DOHH2 (cell line): Measurements from ENCODE around the gene SAMD14.

Experiments used
- H3F3A ChIP-seq: fragments of 200-600 bp; sonication (generic), shearing (Covaris generic); 2 replicates; pipeline ENCODE4 v1.6.0; 2016; ENCODE audit warnings: antibody characterized with exemption, mild to moderate bottlenecking; ENCODE audit not compliant: control insufficient read depth, insufficient read depth
- H3K27ac ChIP-seq: fragments of 200-600 bp; sonication (generic); 2 replicates; pipeline ENCODE4 v1.5.1; 2014; ENCODE audit warnings: low read depth, mild to moderate bottlenecking, low read length, moderate library complexity
- H3K27me3 ChIP-seq: fragments of 200-600 bp; sonication (generic); 2 replicates; pipeline ENCODE4 v1.6.1; 2014; ENCODE audit warnings: mild to moderate bottlenecking, low read length, mixed read lengths; ENCODE audit not compliant: control insufficient read depth
- H3K36me3 ChIP-seq: fragments of 200-600 bp; sonication (generic); 2 replicates; pipeline ENCODE4 v1.6.1; 2014; ENCODE audit warnings: mild to moderate bottlenecking, low read length, moderate library complexity, mixed read lengths; ENCODE audit not compliant: control insufficient read depth
- H3K4me1 ChIP-seq: fragments of 200-600 bp; sonication (generic); 2 replicates; pipeline ENCODE4 v1.6.1; 2014; ENCODE audit warnings: mild to moderate bottlenecking, low read length, mixed read lengths; ENCODE audit not compliant: control insufficient read depth
- H3K4me2 ChIP-seq: fragments of 200-600 bp; sonication (generic); 2 replicates; pipeline ENCODE4 v1.6.0; 2014; ENCODE audit warnings: mild to moderate bottlenecking, low read length, moderate library complexity
- H3K4me3 ChIP-seq: fragments of 200-600 bp; sonication (generic); 2 replicates; pipeline ENCODE4 v1.5.1; 2014; ENCODE audit warnings: mild to moderate bottlenecking, low read length, mixed read lengths
- H3K79me2 ChIP-seq: fragments of 200-600 bp; sonication (generic); 2 replicates; pipeline ENCODE4 v1.6.1; 2014; ENCODE audit warnings: mild to moderate bottlenecking, low read length, mixed read lengths; ENCODE audit not compliant: control insufficient read depth
- H3K9me2 ChIP-seq: fragments of 200-600 bp; sonication (generic); replicated peaks from 2 replicates; pipeline ENCODE4 v1.6.1; 2014; ENCODE audit warnings: mild to moderate bottlenecking, low read length, mixed read lengths; ENCODE audit not compliant: control insufficient read depth
- H3K9me3 ChIP-seq: fragments of 200-600 bp; sonication (generic); 2 replicates; pipeline ENCODE4 v1.6.1; 2014; ENCODE audit warnings: antibody characterized with exemption, low read length, mixed read lengths; ENCODE audit not compliant: control insufficient read depth, insufficient read depth
- H4K20me1 ChIP-seq: fragments of 200-600 bp; sonication (generic); 2 replicates; pipeline ENCODE4 v1.6.0; 2014; ENCODE audit warnings: low read depth, mild to moderate bottlenecking, antibody characterized with exemption, low read length, moderate library complexity; ENCODE audit not compliant: control insufficient read depth, insufficient read depth
- EZH2phosphoT487 ChIP-seq: fragments of 200-600 bp; sonication (generic); IDR thresholded peaks from 2 replicates; pipeline ENCODE4 v1.6.1; 2017; ENCODE audit warnings: borderline replicate concordance, mild to moderate bottlenecking, antibody characterized with exemption, low read length, moderate library complexity, mixed read lengths
- TF ChIP-seq, protein P1 (sequence below): fragments of 200-600 bp; sonication (generic); IDR thresholded peaks from one replicate; pipeline ENCODE4 v1.5.1; 2014; ENCODE audit warnings: antibody characterized with exemption, mild to moderate bottlenecking, low read depth, low read length; ENCODE audit not compliant: poor library complexity, severe bottlenecking

SAMD14 gene

DNA sequence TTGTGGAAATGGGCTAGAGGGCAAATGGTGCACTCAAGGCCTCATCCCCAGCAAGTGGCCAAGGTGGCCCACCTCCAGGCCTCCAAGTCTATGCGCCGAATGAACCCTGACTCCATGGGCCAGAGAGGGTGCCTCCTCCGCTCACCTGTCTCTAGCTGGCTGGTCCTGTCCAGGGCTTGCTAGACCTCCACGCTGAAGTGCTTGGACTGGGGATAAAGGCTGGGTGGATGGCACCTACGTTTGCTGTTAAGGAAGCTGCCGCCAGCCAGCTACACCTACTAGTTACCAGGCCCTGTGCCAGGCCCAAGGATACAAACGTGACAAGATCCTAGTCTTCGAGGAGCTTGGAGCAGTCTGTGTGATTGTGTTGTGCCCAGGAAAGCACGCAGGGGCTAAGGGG is 35.1 kb upstream of the SAMD14 start:
- no peak overlapping the region for H3K27ac ChIP-seq

DNA sequence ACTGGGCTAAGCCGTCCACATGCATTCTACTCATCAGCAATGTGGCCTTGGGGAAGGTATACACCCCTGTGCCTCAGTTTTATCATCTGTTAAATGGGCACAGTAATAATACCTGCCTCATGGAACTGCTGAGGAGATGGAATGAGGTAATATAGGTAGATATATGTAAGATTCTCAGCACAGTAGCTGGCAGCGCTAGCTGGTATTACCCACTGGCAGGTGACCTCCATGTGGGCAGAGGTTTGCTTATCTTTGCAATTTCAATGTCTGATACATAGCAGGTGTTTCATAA is 34.7 kb upstream of the SAMD14 start:
- no peak overlapping the region for H3K27ac ChIP-seq
- no peak overlapping the region for H3K4me3 ChIP-seq

More for the DNA sequence above, 35.1 kb upstream of the SAMD14 start:
- Histone ChIP-seq H3K4me1 (peaks cover 29% of the 10 kb centered on the region), H3K36me3 (no peaks in the 10 kb centered on the region), H3F3A (peaks cover 3% of the 10 kb centered on the region; the same call in 1 of the 2 replicates), H3K9me3 (no peaks in the 10 kb centered on the region), H3K4me2 (no peak overlapping the region), H3K4me3 (no peak overlapping the region), H4K20me1 (no peaks in the 10 kb centered on the region), H3K9me2 (no peaks in the 10 kb centered on the region), H3K79me2 (no peaks in the 10 kb centered on the region), H3K27me3 (peaks cover 28% of the 10 kb centered on the region)
- TF ChIP-seq, protein P1, sequence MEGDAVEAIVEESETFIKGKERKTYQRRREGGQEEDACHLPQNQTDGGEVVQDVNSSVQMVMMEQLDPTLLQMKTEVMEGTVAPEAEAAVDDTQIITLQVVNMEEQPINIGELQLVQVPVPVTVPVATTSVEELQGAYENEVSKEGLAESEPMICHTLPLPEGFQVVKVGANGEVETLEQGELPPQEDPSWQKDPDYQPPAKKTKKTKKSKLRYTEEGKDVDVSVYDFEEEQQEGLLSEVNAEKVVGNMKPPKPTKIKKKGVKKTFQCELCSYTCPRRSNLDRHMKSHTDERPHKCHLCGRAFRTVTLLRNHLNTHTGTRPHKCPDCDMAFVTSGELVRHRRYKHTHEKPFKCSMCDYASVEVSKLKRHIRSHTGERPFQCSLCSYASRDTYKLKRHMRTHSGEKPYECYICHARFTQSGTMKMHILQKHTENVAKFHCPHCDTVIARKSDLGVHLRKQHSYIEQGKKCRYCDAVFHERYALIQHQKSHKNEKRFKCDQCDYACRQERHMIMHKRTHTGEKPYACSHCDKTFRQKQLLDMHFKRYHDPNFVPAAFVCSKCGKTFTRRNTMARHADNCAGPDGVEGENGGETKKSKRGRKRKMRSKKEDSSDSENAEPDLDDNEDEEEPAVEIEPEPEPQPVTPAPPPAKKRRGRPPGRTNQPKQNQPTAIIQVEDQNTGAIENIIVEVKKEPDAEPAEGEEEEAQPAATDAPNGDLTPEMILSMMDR, result no peak
- TF ChIP-seq EZH2phosphoT487, result no peak

DNA sequence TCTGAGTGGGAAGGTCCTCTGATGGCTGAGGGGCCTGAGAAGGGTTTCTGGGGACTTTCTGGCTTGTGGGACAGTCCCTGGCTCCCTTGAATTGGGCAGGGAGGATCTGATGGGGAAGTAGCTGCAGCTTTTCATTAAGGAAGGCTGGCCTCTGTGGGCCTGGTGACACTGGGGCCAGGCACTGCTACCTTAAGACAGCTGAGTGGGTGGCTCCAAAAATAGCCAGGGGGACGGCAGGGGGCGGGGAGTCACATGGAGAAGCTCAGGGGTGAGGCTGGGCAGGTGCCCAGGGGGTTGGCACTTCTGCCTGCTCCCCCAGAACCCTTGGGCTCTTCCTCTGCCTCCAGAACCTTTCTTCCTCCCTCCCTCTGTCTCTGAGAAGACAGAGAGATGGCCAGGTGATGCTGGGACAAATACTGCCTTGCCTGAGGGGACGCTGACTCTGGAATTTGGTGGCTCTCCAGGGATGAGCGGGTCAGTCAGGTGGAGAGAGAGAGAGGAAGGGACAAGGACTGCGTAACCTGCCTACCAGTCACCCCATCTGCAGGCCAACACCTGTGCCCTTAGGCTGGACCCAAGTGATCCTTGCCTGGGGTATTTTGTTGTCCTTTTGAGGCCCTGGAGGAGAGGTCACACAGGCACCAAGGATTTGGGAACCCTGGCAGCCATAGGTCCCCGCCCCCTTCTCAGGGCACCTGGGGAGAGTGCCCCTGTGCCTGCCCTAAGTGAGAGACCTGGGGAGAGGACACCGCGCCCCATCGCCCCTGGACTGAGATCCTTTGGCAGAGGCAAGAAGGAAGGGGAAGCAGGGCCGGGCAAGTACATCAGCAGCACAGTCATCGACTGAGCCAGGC is 34.1 kb upstream of the SAMD14 start:
- H3K27ac ChIP-seq, result no peak overlapping the region
- peaks cover 29% of the 10 kb centered on the region for H3K4me1 ChIP-seq
- no peaks in the 10 kb centered on the region for H3K79me2 ChIP-seq
- no peaks in the 10 kb centered on the region for H3K36me3 ChIP-seq
- no peak overlapping the region for H3K4me3 ChIP-seq
- TF ChIP-seq, protein P1, result no peak
- TF ChIP-seq EZH2phosphoT487, result no peak
- no peaks in the 10 kb centered on the region for H3K9me2 ChIP-seq
- H3K4me2 ChIP-seq, result no peak overlapping the region
- H3F3A ChIP-seq, result peaks cover 6% of the 10 kb centered on the region; the same call in 1 of the 2 replicates
- peaks cover 19% of the 10 kb centered on the region for H3K27me3 ChIP-seq
- H3K9me3 ChIP-seq, result no peaks in the 10 kb centered on the region
- H4K20me1 ChIP-seq, result no peaks in the 10 kb centered on the region

More for the DNA sequence above, 34.7 kb upstream of the SAMD14 start:
- H3K4me1 ChIP-seq, result peaks cover 29% of the 10 kb centered on the region
- H3K79me2 ChIP-seq, result no peaks in the 10 kb centered on the region
- no peaks in the 10 kb centered on the region for H3K9me2 ChIP-seq
- H4K20me1 ChIP-seq, result no peaks in the 10 kb centered on the region
- H3K4me2 ChIP-seq, result no peak overlapping the region
- no peak for TF ChIP-seq EZH2phosphoT487
- TF ChIP-seq, protein P1, result no peak
- no peaks in the 10 kb centered on the region for H3K36me3 ChIP-seq
- peaks cover 23% of the 10 kb centered on the region for H3K27me3 ChIP-seq
- H3F3A ChIP-seq, result peaks cover 6% of the 10 kb centered on the region; the same call in 1 of the 2 replicates
- H3K9me3 ChIP-seq, result no peaks in the 10 kb centered on the region
